AG04449 (cell line): ENCODE measurements around the gene YES1.
"Not testable (repeated sequence)": the region's sequence is repeated elsewhere in the genome, so short reads cannot be mapped to it uniquely, and the experiment has no call there.

ENCODE experiments used
- CTCF ChIA-PET: fragments of 350-600 bp; formaldehyde crosslinking; extraction: SDS; loops from one replicate; lab custom pipeline; 2021; ENCODE audit warnings: antibody characterized with exemption; lab: Yijun Ruan, JAX
- POLR2A ChIA-PET: fragments of 400-600, 350-600 bp; formaldehyde crosslinking; extraction: SDS; loops from one replicate; lab custom pipeline; 2020; ENCODE audit warnings: antibody characterized with exemption, inconsistent platforms; lab: Yijun Ruan, JAX
- DNase-seq: peaks from one replicate; pipeline ENCODE4 v3.0.0-alpha.2; 2010; ENCODE audit warnings: low read depth, low spot score
- H3K4me3 ChIP-seq: 2 replicates; pipeline ENCODE4 v1.5.1; 2011; ENCODE audit warnings: low read depth, mild to moderate bottlenecking, control low read depth, low read length
- CTCF ChIP-seq: IDR thresholded peaks from one replicate; pipeline ENCODE4 v1.5.1; 2011; ENCODE audit warnings: mild to moderate bottlenecking, moderate library complexity, low read length, control low read depth, inconsistent platforms; ENCODE audit not compliant: insufficient read depth; ENCODE audit errors: missing control alignments

Gene YES1

GRCh38 chr18:805008-805754, 6.9 kb downstream of the YES1 start:
- POLR2A ChIA-PET, result no interaction called here
- no peak overlapping the region for H3K4me3 ChIP-seq
- CTCF ChIA-PET, result interaction anchor here (1.1 to 2.6 kb wide), 2 partner anchors 25 to 35 kb away, joined by 4 to 5 read pairs; no protein-coding TSS in a partner anchor
- no peak for DNase-seq
- TF ChIP-seq CTCF, result no peak

DNA sequence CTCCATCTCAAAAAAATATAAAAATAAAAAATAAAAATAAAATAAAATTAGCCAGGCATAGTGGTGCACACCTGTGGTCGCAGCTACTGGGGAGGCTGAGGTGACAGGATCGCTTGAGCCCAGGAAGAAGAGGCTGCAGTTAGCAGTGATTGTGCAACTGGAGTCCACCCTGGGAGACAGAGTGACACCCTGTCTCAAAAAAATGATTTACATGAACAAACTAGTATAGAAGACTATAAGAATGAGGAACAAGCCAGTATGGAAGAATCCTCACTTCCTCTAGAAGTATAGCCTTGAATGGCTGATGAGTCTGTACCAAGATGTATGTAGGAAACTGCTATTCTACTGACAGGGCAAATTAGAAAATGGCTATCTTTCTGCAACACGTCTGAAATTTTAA, 10.9 kb downstream of the YES1 start:
- H3K4me3 ChIP-seq, result no peak overlapping the region
- POLR2A ChIA-PET, result no interaction called here
- no peak for TF ChIP-seq CTCF
- DNase-seq, result no peak
- CTCF ChIA-PET, result interaction anchor here (0.9 to 2.9 kb wide), 4 partner anchors 9 to 62 kb away, joined by 3 to 13 read pairs (median 6); no protein-coding TSS in a partner anchor

GRCh38 chr18:799943-800342, 12.1 kb downstream of the YES1 start:
- no peak for DNase-seq
- H3K4me3 ChIP-seq, result no peak overlapping the region
- no peak for TF ChIP-seq CTCF
- ChIA-PET POLR2A (no interaction called here), CTCF (interaction anchor here (0.9 to 2.9 kb wide), 5 partner anchors 10 to 175 kb away, joined by 3 to 13 read pairs (median 7); no protein-coding TSS in a partner anchor)

GRCh38 chr18:795383-795782, 16.7 kb downstream of the YES1 start:
- H3K4me3 ChIP-seq, POLR2A ChIA-PET, DNase-seq: not testable (repeated sequence)
- CTCF ChIA-PET, result interaction anchor here (1.2 kb wide), 1 partner anchor 44 kb away, joined by 3 read pairs; no protein-coding TSS in a partner anchor

- POLR2A ChIA-PET, result no interaction called here
- DNase-seq, result no peak
- no peak overlapping the region for H3K4me3 ChIP-seq
- TF ChIP-seq CTCF, result no peak
- CTCF ChIA-PET, result no interaction called here
These were observed 22.6 kb downstream of the YES1 start for GRCh38 chr18:789397-789796.

DNA sequence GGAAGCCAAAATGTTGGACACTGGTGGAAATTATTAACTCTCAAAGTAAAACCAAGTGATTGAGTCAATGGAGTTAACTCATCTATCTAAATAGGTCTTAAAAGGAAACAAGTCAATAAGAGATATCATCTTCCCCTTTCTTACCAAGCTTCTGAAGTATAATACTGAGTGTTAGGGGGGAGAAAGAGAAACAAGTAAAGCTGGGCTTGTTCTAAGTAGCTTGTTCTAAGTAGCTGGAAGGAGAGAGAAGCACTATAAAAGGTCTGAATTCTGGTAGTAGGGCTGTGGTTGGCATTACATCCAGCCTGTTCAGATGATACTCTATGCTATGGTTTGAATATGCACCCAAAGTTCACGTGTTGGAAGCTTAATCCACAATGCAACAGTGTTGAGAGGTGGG, 26.8 kb downstream of the YES1 start:
- DNase-seq, result no peak
- TF ChIP-seq CTCF, result no peak
- ChIA-PET POLR2A (no interaction called here), CTCF (interaction anchor here (1.5 to 1.8 kb wide), 2 partner anchors 45 to 46 kb away, joined by 4 to 6 read pairs; no protein-coding TSS in a partner anchor)
- no peak overlapping the region for H3K4me3 ChIP-seq
